Urinary bladder (tissue), 4 donors: Measurements from ENCODE around the gene LYST. TPM values are rescaled to one million over a fixed set of nuclear protein-coding genes. Genes with fewer than 3 reads are reported as not detected.

Source experiments
- DNase-seq: peaks from one replicate; pipeline ENCODE4 v3.0.0-alpha.2; 2015; ENCODE audit errors: extremely low spot score
- H3K27ac ChIP-seq: one replicate; pipeline ENCODE4 v1.5.1; 2013; ENCODE audit warnings: low read depth, mild to moderate bottlenecking, moderate library complexity
- H3K36me3 ChIP-seq: one replicate; pipeline ENCODE4 v1.6.1; 2013; ENCODE audit warnings: mild to moderate bottlenecking, moderate library complexity; ENCODE audit not compliant: insufficient read depth
- H3K4me1 ChIP-seq: one replicate; pipeline ENCODE4 v1.6.1; 2013; ENCODE audit warnings: mild to moderate bottlenecking, moderate library complexity; ENCODE audit not compliant: insufficient read depth
- H3K4me3 ChIP-seq: one replicate; pipeline ENCODE4 v1.5.1; 2013; ENCODE audit warnings: low read depth, low read length
- WGBS: extraction: QIAGEN DNeasy Blood & Tissue Kit; methylation state at CpG from one replicate; pipeline ENCODE4 v1.1.7; 2013; 5-methylcytosine and 5-hydroxymethylcytosine counted together
- polyA plus RNA-seq: library from polyadenylated mRNA; stranded (reverse); fragments of 200-250 nt; gene quantifications from one replicate; pipeline ENCODE4 v1.2.3, GENCODE V29; 2013
- total RNA-seq: library from RNA; depleted of rRNA; stranded (reverse); fragments of >200 nt; gene quantifications from one replicate; pipeline ENCODE4 v1.2.3, GENCODE V29; 2014
- donor health status: healthy with polysubstance abuse.
- donor health status: healthy.

LYST gene
- total and polyA plus RNA-seq, 2 donors, result 10.6 to 62.7 TPM

- H3K4me3 ChIP-seq, result no peak overlapping the region
- DNase-seq, result no peak
- no peak overlapping the region for H3K27ac ChIP-seq
- H3K36me3 ChIP-seq, result peaks cover 7% of the 10 kb centered on the region
- no peaks in the 10 kb centered on the region for H3K4me1 ChIP-seq
- 93% methylated on average over 1 of the region's 1 CpG for WGBS
Measured at GRCh38 chr1:235671992-235672391, 194.7 kb downstream of the LYST start.

GRCh38 chr1:235670157-235670776, 196.4 kb downstream of the LYST start:
- Histone ChIP-seq H3K4me1 (no peaks in the 10 kb centered on the region), H3K36me3 (peaks cover 3% of the 10 kb centered on the region), H3K4me3 (no peak overlapping the region), H3K27ac (no peak overlapping the region)
- DNase-seq, result no peak
- 98% methylated on average over 8 of the region's 8 CpGs for WGBS

- Histone ChIP-seq H3K4me3 (no peak overlapping the region), H3K27ac (no peak overlapping the region), H3K36me3 (peaks cover 3% of the 10 kb centered on the region), H3K4me1 (no peaks in the 10 kb centered on the region)
- 92% methylated on average over 3 of the region's 3 CpGs for WGBS
- no peak for DNase-seq
Measured at GRCh38 chr1:235669277-235669676, 197.4 kb downstream of the LYST start.

- H3K4me1 ChIP-seq, result no peaks in the 10 kb centered on the region
- no peaks in the 10 kb centered on the region for H3K36me3 ChIP-seq
- no peak for DNase-seq
- no peak overlapping the region for H3K27ac ChIP-seq
- 93% methylated on average over 4 of the region's 4 CpGs for WGBS
- no peak overlapping the region for H3K4me3 ChIP-seq
Measured at GRCh38 chr1:235663628-235664027, 203.1 kb downstream of the LYST start.

- no peak overlapping the region for H3K4me3 ChIP-seq
- H3K36me3 ChIP-seq, result no peaks in the 10 kb centered on the region
- 50% methylated on average over 2 of the region's 2 CpGs for WGBS
- DNase-seq, result no peak
- no peak overlapping the region for H3K27ac ChIP-seq
- no peaks in the 10 kb centered on the region for H3K4me1 ChIP-seq
Measured at GRCh38 chr1:235661568-235661967, 205.1 kb downstream of the LYST start.

- Histone ChIP-seq H3K27ac (no peak overlapping the region), H3K4me1 (no peaks in the 10 kb centered on the region), H3K4me3 (no peak overlapping the region), H3K36me3 (no peaks in the 10 kb centered on the region)
- DNase-seq, result no peak
- 90% methylated on average over 14 of the region's 14 CpGs for WGBS
Measured at GRCh38 chr1:235659186-235659771, 207.4 kb downstream of the LYST start.

GRCh38 chr1:235657747-235658526, 208.8 kb downstream of the LYST start:
- no peak for DNase-seq
- WGBS, result 63% methylated on average over 5 of the region's 5 CpGs

GRCh38 chr1:235657269-235657668, 209.4 kb downstream of the LYST start:
- 81% methylated on average over 5 of the region's 5 CpGs for WGBS
- Histone ChIP-seq H3K4me3 (no peak overlapping the region), H3K36me3 (no peaks in the 10 kb centered on the region), H3K27ac (no peak overlapping the region), H3K4me1 (no peaks in the 10 kb centered on the region)
- DNase-seq, result no peak

More at GRCh38 chr1:235657747-235658526, 208.8 kb downstream of the LYST start:
- Histone ChIP-seq H3K4me1 (no peaks in the 10 kb centered on the region), H3K36me3 (no peaks in the 10 kb centered on the region), H3K27ac (no peak overlapping the region), H3K4me3 (no peak overlapping the region)

GRCh38 chr1:235652364-235652763, 214.3 kb downstream of the LYST start:
- no peak for DNase-seq
- Histone ChIP-seq H3K36me3 (no peaks in the 10 kb centered on the region), H3K27ac (no peak overlapping the region), H3K4me1 (no peaks in the 10 kb centered on the region), H3K4me3 (no peak overlapping the region)
- WGBS, result 93% methylated on average over 11 of the region's 11 CpGs

- Histone ChIP-seq H3K36me3 (no peaks in the 10 kb centered on the region), H3K4me3 (no peak overlapping the region), H3K4me1 (no peaks in the 10 kb centered on the region), H3K27ac (no peak overlapping the region)
- 41% methylated on average over 10 of the region's 10 CpGs for WGBS
- DNase-seq, result no peak
Measured at GRCh38 chr1:235651170-235651806, 215.4 kb downstream of the LYST start.

GRCh38 chr1:235650341-235651169, 216.2 kb downstream of the LYST start:
- H3K4me3 ChIP-seq, result peak overlapping the region; percentile 78
- no peak overlapping the region for H3K27ac ChIP-seq
- H3K4me1 ChIP-seq, result no peaks in the 10 kb centered on the region
- WGBS, result 4% methylated on average over 71 of the region's 71 CpGs
- DNase-seq, result no peak
- no peaks in the 10 kb centered on the region for H3K36me3 ChIP-seq

- peak within 1 kb of the TSS; percentile 78 for H3K4me3 ChIP-seq
- no peaks in the 10 kb centered on the region for H3K36me3 ChIP-seq
- DNase-seq, result no peak
- WGBS, result under 1% methylated on average over 107 of the region's 111 CpGs
- H3K4me1 ChIP-seq, result no peaks in the 10 kb centered on the region
- H3K27ac ChIP-seq, result no peak within 1 kb of the TSS
Measured at GRCh38 chr1:235649368-235650163, 217.1 kb downstream of the LYST start, which contains the start of gene GNG4. GNG4 (minus strand) TSS chr1:235649784; CDS start chr1:235583838, 65,946 bp downstream.
